SK-N-SH (cell line): ENCODE results near the gene USP9Y. TPM values are rescaled to one million over a fixed set of nuclear protein-coding genes. Genes with fewer than 3 reads are reported as not detected.

ENCODE experiments used
- CTCF ChIA-PET: fragments of 300-600, 350-600 bp; formaldehyde crosslinking; extraction: SDS; loops from one replicate; lab custom pipeline; 2021; lab: Yijun Ruan, JAX
- POLR2A ChIA-PET: fragments of 350-600 bp; sonication (Branson Sonifier 250); formaldehyde crosslinking; extraction: SDS; loops from one replicate; lab custom pipeline; 2020; ENCODE audit warnings: antibody characterized with exemption, inconsistent platforms; lab: Yijun Ruan, JAX
- DNase-seq: peaks from one replicate; pipeline ENCODE4 v3.0.0; 2012
- H2AFZ ChIP-seq: fragments of 200-600 bp; sonication (generic); 2 replicates; pipeline ENCODE4 v1.8.1; 2016; ENCODE audit warnings: antibody characterized with exemption, mild to moderate bottlenecking, low read depth
- H3F3A ChIP-seq: fragments of 200-600 bp; sonication (generic); replicated peaks from 2 replicates; pipeline ENCODE3; 2016; ENCODE audit warnings: antibody characterized with exemption, mild to moderate bottlenecking; ENCODE audit not compliant: insufficient read depth
- H3K27ac ChIP-seq, 2 experiments: fragments of 200-500 bp in 1 of 2; fragments of 200-600 bp in 1 of 2; sonication (Bioruptor generic) in 1 of 2; sonication (generic), shearing (Covaris generic) in 1 of 2; 2 replicates each; pipeline versions ENCODE4 v1.5.1 to v1.6.1; 2014 to 2016; ENCODE audit warnings: low read depth in 2 of 2, inconsistent platforms in 1 of 2, low read length in 1 of 2, mild to moderate bottlenecking in 1 of 2, mixed read lengths in 1 of 2
- H3K27me3 ChIP-seq: fragments of 200-600 bp; sonication (generic), shearing (Covaris generic); 2 replicates; pipeline ENCODE4 v1.6.1; 2016; ENCODE audit warnings: mixed run types; ENCODE audit not compliant: insufficient read depth
- H3K36me3 ChIP-seq, 2 experiments: fragments of 200-500 bp in 1 of 2; fragments of 200-600 bp in 1 of 2; sonication (Bioruptor generic) in 1 of 2; sonication (generic) in 1 of 2; replicated peaks in 1 of 2; 2 replicates each; pipeline versions ENCODE3 to v1.5.1; 2014 to 2016; ENCODE audit warnings: low read length in 1 of 2, mild to moderate bottlenecking in 1 of 2; ENCODE audit not compliant: insufficient read depth in 2 of 2, control insufficient read depth in 1 of 2
- H3K4me1 ChIP-seq, 2 experiments: fragments of 200-500 bp in 1 of 2; fragments of 200-600 bp in 1 of 2; sonication (Bioruptor generic) in 1 of 2; sonication (generic), shearing (Covaris generic) in 1 of 2; 2 replicates each; pipeline versions ENCODE4 v1.5.1 to v1.6.1; 2014 to 2016; ENCODE audit warnings: low read depth in 1 of 2, low read length in 1 of 2, mixed run types in 1 of 2; ENCODE audit not compliant: insufficient read depth in 2 of 2, control insufficient read depth in 1 of 2
- H3K4me2 ChIP-seq: fragments of 200-600 bp; sonication (generic), shearing (Covaris generic); 2 replicates; pipeline ENCODE4 v1.6.1; 2017; ENCODE audit warnings: mixed run types
- H3K4me3 ChIP-seq, 2 experiments: fragments of 200-500 bp in 1 of 2; fragments of 200-600 bp in 1 of 2; sonication (Bioruptor generic) in 1 of 2; sonication (generic), shearing (Covaris generic) in 1 of 2; 2 replicates each; pipeline versions ENCODE4 v1.5.1 to v1.8.1; 2014 to 2016; ENCODE audit warnings: low read depth in 2 of 2, inconsistent platforms in 1 of 2, low read length in 1 of 2, mild to moderate bottlenecking in 1 of 2, mixed read lengths in 1 of 2, moderate library complexity in 1 of 2
- H3K79me2 ChIP-seq: fragments of 200-600 bp; sonication (generic); 2 replicates; pipeline ENCODE4 v1.8.1; 2017; ENCODE audit warnings: mild to moderate bottlenecking; ENCODE audit not compliant: insufficient read depth
- H3K9ac ChIP-seq: fragments of 200-600 bp; sonication (generic); 2 replicates; pipeline ENCODE4 v1.6.1; 2017; ENCODE audit warnings: mixed run types
- H3K9me2 ChIP-seq: fragments of 200-600 bp; sonication (generic); 2 replicates; pipeline ENCODE4 v1.6.1; 2017; ENCODE audit warnings: mixed run types
- H3K9me3 ChIP-seq: fragments of 200-600 bp; sonication (generic); 2 replicates; pipeline ENCODE4 v1.6.1; 2017; ENCODE audit warnings: mixed run types, mild to moderate bottlenecking, moderate library complexity
- H4K20me1 ChIP-seq: fragments of 200-600 bp; sonication (generic); 2 replicates; pipeline ENCODE4 v1.6.1; 2017; ENCODE audit warnings: mild to moderate bottlenecking, mixed run types; ENCODE audit not compliant: insufficient read depth
- EP300 ChIP-seq, 2 experiments: IDR thresholded peaks; 2 replicates each; pipeline versions ENCODE4 v1.4.0 to v1.6.1; 2012; ENCODE audit warnings: borderline replicate concordance in 1 of 2, low read depth in 1 of 2, low read length in 1 of 2
- EZH2phosphoT487 ChIP-seq: fragments of 200-600 bp; sonication (generic); IDR thresholded peaks from 2 replicates; pipeline ENCODE4 v1.6.1; 2017; ENCODE audit warnings: low read depth, mixed run types, mild to moderate bottlenecking, antibody characterized with exemption, moderate library complexity, borderline replicate concordance
- FOXM1 ChIP-seq: IDR thresholded peaks from 2 replicates; pipeline ENCODE4 v1.4.0; 2012; ENCODE audit warnings: low read depth, mild to moderate bottlenecking
- GATA2 ChIP-seq: sonication (generic); formaldehyde crosslinking; IDR thresholded peaks from 2 replicates; pipeline ENCODE4 v1.5.0; 2020; ENCODE audit warnings: mild to moderate bottlenecking, missing genetic modification reagents
- MEF2A ChIP-seq: IDR thresholded peaks from 2 replicates; pipeline ENCODE4 v1.4.0; 2012; ENCODE audit warnings: low read depth, borderline replicate concordance
- MXI1 ChIP-seq: IDR thresholded peaks from 2 replicates; pipeline ENCODE4 v1.6.1; 2012; ENCODE audit warnings: mild to moderate bottlenecking, low read depth, low read length, improper control_type of control experiment
- NFIC ChIP-seq: IDR thresholded peaks from 2 replicates; pipeline ENCODE4 v1.4.0; 2012; ENCODE audit warnings: borderline replicate concordance
- NRF1 ChIP-seq: IDR thresholded peaks from 2 replicates; pipeline ENCODE4 v1.6.1; 2012; ENCODE audit warnings: low read depth, mild to moderate bottlenecking, low read length
- POLR2AphosphoS5 ChIP-seq: IDR thresholded peaks from 2 replicates; pipeline ENCODE4 v1.6.1; 2012; ENCODE audit warnings: low read depth, low read length
- RAD21 ChIP-seq: IDR thresholded peaks from 2 replicates; pipeline ENCODE4 v1.6.1; 2012; ENCODE audit warnings: mild to moderate bottlenecking, low read length
- RFX5 ChIP-seq: IDR thresholded peaks from 2 replicates; pipeline ENCODE4 v1.6.1; 2012; ENCODE audit warnings: mild to moderate bottlenecking, improper control_type of control experiment, low read length
- RXRA ChIP-seq: IDR thresholded peaks from 2 replicates; pipeline ENCODE4 v1.4.0; 2012; ENCODE audit warnings: low read depth, mild to moderate bottlenecking, borderline replicate concordance
- SIN3A ChIP-seq: IDR thresholded peaks from 2 replicates; pipeline ENCODE4 v1.6.1; 2012; ENCODE audit warnings: low read depth, mild to moderate bottlenecking, low read length, moderate library complexity, borderline replicate concordance
- TAF1 ChIP-seq: IDR thresholded peaks from 2 replicates; pipeline ENCODE4 v1.6.1; 2012; ENCODE audit warnings: low read depth, mild to moderate bottlenecking, low read length, moderate library complexity, borderline replicate concordance
- YY1 ChIP-seq: IDR thresholded peaks from 2 replicates; pipeline ENCODE4 v1.4.0; 2012; ENCODE audit warnings: low read depth, mild to moderate bottlenecking
- WGBS: methylation state at CpG from one replicate; pipeline ENCODE4 v1.1.6; 2017; ENCODE audit warnings: low lambda C conversion rate; 5-methylcytosine and 5-hydroxymethylcytosine counted together
- polyA plus RNA-seq, 3 experiments: library from polyadenylated mRNA; depleted of rRNA; stranded (reverse); fragments of >200 nt; gene quantifications; 2 replicates each; pipeline ENCODE4 v1.2.3, GENCODE V29; 2012
- TF ChIP-seq, protein P1 (sequence below): fragments of 200-600 bp; sonication (generic); IDR thresholded peaks from 2 replicates; pipeline ENCODE4 v1.6.1; 2017; ENCODE audit warnings: antibody characterized with exemption, mild to moderate bottlenecking, moderate library complexity
- TF ChIP-seq, protein P2 (sequence below): fragments of 150-350 bp; IDR thresholded peaks from 2 replicates; pipeline ENCODE4 v1.6.1; 2017; ENCODE audit warnings: antibody characterized with exemption, low read length, low read depth, borderline replicate concordance
- TF ChIP-seq, protein P3 (sequence below): IDR thresholded peaks from 2 replicates; pipeline ENCODE4 v1.4.0; 2012; ENCODE audit warnings: low read depth, borderline replicate concordance

Gene USP9Y
- polyA plus RNA-seq, 1 of the 3 experiments (the other 2 are of a cell fraction): not detected

DNA sequence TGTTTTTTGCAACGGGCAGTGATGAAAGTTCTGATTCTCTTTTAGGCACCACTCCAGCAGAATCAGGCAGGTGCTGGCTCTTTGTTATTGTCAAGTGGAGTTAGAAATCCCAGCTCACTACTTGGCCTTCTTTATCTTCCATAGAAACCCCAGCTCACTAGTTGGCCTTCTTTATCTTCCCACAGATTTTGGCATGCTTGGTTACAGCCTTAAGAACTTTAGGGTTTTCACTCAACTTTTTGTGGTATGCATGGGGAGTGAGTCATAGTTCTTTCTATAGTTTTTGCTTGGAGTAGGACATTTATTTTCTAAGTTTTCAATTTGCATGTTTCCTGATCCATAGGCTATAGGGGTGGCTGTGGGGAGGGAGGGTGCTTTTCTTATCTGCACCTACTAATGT is 55.0 kb downstream of the USP9Y start:
- WGBS: no CpG with 5 or more reads among the region's 1 CpG
- Histone ChIP-seq H3K9me3 (no peaks in the 10 kb centered on the region), H3K36me3 (no peaks in the 10 kb centered on the region), H4K20me1 (no peaks in the 10 kb centered on the region), H3K27ac (no peak overlapping the region), H3K4me3 (no peak overlapping the region), H3F3A (no peaks in the 10 kb centered on the region), H3K9ac (no peak overlapping the region), H3K9me2 (no peaks in the 10 kb centered on the region), H3K4me2 (no peak overlapping the region), H3K27me3 (no peaks in the 10 kb centered on the region), H2AFZ (no peak overlapping the region), H3K4me1 (no peaks in the 10 kb centered on the region), H3K79me2 (no peaks in the 10 kb centered on the region)
- no peak for DNase-seq
- ChIA-PET CTCF (no interaction called here), POLR2A (no interaction called here)
- TF ChIP-seq, protein P1, sequence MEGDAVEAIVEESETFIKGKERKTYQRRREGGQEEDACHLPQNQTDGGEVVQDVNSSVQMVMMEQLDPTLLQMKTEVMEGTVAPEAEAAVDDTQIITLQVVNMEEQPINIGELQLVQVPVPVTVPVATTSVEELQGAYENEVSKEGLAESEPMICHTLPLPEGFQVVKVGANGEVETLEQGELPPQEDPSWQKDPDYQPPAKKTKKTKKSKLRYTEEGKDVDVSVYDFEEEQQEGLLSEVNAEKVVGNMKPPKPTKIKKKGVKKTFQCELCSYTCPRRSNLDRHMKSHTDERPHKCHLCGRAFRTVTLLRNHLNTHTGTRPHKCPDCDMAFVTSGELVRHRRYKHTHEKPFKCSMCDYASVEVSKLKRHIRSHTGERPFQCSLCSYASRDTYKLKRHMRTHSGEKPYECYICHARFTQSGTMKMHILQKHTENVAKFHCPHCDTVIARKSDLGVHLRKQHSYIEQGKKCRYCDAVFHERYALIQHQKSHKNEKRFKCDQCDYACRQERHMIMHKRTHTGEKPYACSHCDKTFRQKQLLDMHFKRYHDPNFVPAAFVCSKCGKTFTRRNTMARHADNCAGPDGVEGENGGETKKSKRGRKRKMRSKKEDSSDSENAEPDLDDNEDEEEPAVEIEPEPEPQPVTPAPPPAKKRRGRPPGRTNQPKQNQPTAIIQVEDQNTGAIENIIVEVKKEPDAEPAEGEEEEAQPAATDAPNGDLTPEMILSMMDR: no peak
- no peak for TF ChIP-seq EZH2phosphoT487
- no peak for TF ChIP-seq POLR2AphosphoS5
- TF ChIP-seq TAF1: no peak
- TF ChIP-seq MEF2A: no peak
- TF ChIP-seq NRF1: no peak
- no peak for TF ChIP-seq GATA2 (CRISPR knock-in tag)
- TF ChIP-seq NFIC: no peak
- no peak for TF ChIP-seq RFX5
- no peak for TF ChIP-seq RAD21
- TF ChIP-seq, protein P2, sequence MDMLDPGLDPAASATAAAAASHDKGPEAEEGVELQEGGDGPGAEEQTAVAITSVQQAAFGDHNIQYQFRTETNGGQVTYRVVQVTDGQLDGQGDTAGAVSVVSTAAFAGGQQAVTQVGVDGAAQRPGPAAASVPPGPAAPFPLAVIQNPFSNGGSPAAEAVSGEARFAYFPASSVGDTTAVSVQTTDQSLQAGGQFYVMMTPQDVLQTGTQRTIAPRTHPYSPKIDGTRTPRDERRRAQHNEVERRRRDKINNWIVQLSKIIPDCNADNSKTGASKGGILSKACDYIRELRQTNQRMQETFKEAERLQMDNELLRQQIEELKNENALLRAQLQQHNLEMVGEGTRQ: no peak
- no peak for TF ChIP-seq YY1
- TF ChIP-seq, protein P3, sequence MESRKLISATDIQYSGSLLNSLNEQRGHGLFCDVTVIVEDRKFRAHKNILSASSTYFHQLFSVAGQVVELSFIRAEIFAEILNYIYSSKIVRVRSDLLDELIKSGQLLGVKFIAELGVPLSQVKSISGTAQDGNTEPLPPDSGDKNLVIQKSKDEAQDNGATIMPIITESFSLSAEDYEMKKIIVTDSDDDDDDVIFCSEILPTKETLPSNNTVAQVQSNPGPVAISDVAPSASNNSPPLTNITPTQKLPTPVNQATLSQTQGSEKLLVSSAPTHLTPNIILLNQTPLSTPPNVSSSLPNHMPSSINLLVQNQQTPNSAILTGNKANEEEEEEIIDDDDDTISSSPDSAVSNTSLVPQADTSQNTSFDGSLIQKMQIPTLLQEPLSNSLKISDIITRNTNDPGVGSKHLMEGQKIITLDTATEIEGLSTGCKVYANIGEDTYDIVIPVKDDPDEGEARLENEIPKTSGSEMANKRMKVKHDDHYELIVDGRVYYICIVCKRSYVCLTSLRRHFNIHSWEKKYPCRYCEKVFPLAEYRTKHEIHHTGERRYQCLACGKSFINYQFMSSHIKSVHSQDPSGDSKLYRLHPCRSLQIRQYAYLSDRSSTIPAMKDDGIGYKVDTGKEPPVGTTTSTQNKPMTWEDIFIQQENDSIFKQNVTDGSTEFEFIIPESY: no peak
- no peak for TF ChIP-seq RXRA
- TF ChIP-seq SIN3A: no peak
- TF ChIP-seq EP300 (IDR thresholded peaks at IDR 0.05; ENCODE audit: borderline replicate concordance in 1 of 2, low read depth in 1 of 2, low read length in 1 of 2): no peak
- no peak for TF ChIP-seq FOXM1
- TF ChIP-seq MXI1: no peak
